ENCODE data around the gene UPK1A.
A peak's percentile ranks its signal among the peaks of the same experiment; 100 is the strongest.
"Not testable (repeated sequence)": the region's sequence is repeated elsewhere in the genome, so short reads cannot be mapped to it uniquely, and the experiment has no call there.

Gene UPK1A

DNA sequence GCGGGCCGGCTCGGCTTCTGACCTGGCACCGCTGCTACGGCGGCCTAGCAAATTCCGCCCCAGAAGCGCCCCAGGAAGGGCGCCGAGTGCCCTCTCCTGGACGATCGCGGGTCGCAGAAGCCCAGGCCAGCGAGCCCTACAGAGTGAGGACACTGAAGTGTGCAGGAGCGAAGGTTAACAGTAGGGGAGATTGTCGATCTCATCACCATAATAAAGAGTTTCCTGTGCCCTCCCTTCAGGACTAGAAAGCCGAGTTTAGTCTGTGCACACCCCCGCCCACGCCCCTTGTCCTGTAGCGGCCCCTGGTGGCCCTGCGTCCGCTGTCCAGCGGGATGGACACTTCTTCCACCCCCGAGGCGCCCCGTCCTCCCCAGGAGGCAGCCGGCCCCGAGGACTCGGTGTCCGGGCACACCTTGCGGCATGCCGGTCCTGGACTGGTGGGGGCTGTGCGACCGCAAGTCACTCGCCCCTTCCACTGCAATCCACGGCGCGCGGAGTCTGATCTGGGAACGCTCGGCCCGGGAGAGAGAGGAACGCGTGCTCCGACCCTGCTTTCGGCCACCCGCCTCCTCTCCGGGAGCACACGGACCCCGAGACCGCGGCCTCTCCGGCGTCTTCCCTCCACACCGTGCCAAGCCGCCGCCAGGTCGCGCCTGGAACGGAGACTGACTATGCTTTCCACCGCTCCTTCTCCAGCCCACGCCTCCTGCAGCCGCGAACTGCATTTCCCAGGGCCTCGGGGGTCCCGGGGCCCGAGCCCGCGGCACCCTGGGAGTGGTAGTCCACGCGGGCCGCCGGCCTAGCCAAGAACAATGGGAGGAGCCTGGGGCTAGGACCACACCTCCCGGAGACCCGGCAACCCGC, 50.7 kb downstream of the UPK1A start:
- DNase-seq (ENCODE audit: low read depth in 2 of 2) = peak; percentile 95 to 96

DNA sequence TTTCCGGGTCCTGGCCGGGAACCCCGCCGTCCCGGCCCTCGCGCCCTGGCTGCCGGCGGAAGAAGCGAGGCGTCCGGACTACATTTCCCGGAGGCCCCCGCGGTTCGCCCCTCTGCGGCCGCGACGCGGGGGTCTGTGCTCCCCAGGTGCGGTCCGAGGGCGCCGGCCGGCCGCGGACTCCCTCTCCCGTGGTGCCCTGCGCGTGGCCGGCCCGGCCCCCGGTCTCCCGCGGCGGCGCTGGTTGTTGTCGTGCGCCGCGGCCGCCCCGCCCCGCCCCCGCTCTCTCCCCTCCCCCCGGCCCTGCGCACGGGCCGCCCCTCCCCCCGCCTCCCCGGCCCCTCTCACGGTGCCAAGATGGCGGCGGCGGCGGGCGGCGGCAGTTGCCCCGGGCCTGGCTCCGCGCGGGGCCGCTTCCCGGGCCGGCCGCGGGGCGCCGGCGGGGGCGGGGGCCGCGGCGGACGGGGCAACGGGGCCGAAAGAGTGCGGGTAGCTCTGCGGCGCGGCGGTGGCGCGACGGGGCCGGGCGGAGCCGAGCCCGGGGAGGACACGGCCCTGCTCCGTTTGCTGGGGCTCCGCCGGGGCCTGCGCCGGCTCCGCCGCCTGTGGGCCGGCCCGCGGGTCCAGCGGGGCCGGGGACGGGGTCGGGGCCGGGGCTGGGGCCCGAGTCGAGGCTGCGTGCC, 51.5 kb downstream of the UPK1A start, which contains the start of gene KMT2B:
TSS of gene KMT2B (plus strand) at position 339 of the 680 bp plus-strand sequence. CDS start at position 355, 16 bp downstream.
- no peak for DNase-seq (ENCODE audit: low read depth in 2 of 2)

DNA sequence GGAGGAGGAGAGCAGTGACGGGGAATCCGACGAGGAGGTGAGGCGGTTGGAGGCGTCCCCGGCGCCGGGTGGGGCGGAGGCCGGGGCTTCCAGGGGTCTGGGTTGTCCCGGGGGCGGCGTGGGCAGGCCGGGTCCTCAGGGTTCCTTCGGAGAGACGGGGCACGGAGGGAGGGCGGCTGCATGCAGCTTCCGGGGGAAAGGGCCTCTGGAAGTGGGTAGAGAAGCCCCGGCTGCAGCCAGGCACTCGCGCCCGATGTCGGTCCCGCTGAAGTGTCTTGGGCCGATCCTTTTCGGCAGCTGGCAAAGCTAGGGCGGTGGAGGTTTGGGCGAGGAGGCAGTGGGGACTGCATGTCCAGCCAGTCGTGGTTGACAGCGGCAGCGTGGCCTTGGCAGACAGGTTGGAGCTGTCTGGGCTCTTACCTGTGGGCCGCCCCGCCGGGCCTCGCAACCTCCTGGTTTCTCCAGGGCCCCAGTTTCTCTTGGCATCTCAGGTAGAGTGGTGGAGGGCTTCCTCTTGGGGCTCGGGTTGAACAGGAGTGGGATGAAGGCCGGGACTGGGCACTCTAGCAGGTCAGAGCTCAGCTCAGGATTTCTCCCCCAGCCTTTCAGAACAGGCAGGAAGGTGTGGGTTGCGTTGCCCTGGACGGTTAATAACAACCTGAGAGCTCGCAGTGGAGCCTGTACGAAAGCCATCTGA, 52.2 kb downstream of the UPK1A start:
- DNase-seq (ENCODE audit: low read depth in 2 of 2) = peak in 1 of 2 donors; percentile 50

DNA sequence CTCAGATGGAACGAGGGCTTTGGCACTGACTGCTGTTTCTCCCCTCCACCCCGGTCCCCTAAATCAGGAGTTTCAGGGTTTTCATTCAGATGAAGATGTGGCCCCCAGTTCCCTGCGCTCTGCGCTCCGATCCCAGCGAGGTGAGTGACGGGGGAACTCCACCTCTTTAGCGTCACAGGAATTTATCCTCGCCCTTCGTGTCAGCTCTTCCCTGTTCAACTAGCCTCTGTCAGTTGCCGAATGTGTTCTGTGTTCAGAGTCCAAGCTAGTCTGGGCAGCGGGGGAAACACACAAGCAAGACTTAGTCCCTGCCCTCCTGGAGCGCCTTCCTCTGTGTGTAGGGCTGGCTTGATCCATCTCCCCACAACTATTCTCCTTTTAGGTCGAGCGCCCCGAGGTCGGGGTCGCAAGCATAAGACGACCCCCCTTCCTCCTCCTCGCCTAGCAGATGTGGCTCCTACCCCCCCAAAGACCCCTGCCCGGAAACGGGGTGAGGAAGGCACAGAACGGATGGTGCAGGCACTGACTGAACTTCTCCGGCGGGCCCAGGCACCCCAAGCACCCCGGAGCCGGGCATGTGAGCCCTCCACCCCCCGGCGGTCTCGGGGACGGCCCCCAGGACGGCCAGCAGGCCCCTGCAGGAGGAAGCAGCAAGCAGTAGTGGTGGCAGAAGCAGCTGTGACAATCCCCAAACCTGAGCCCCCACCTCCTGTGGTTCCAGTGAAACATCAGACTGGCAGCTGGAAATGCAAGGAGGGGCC, 53.3 kb downstream of the UPK1A start:
- no peak for DNase-seq (ENCODE audit: low read depth in 2 of 2)

DNA sequence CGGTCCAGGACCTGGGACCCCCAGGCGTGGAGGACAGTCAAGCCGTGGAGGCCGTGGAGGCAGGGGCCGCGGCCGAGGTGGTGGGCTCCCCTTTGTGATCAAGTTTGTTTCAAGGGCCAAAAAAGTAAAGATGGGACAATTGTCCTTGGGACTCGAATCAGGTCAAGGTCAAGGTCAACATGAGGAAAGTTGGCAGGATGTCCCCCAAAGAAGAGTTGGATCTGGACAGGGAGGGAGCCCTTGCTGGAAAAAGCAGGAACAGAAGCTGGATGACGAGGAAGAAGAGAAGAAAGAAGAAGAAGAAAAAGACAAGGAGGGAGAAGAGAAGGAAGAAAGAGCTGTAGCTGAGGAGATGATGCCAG, 53.8 kb downstream of the UPK1A start:
- DNase-seq (ENCODE audit: low read depth in 2 of 2) = no peak

DNA sequence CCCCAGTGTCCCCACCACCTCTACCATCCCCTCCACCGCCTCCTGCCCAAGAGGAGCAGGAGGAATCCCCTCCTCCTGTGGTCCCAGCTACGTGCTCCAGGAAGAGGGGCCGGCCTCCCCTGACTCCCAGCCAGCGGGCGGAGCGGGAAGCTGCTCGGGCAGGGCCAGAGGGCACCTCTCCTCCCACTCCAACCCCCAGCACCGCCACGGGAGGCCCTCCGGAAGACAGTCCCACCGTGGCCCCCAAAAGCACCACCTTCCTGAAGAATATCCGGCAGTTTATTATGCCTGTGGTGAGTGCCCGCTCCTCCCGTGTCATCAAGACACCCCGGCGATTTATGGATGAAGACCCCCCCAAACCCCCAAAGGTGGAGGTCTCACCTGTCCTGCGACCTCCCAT, 54.3 kb downstream of the UPK1A start:
- DNase-seq (ENCODE audit: low read depth in 2 of 2) = no peak

DNA sequence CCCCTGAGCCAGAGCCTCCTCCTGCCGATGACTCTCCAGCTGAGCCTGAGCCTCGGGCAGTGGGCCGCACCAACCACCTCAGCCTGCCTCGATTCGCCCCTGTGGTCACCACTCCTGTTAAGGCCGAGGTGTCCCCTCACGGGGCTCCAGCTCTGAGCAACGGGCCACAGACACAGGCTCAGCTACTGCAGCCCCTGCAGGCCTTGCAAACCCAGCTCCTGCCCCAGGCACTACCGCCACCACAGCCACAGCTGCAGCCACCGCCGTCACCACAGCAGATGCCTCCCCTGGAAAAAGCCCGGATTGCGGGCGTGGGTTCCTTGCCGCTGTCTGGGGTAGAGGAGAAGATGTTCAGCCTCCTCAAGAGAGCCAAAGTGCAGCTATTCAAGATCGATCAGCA, 55.1 kb downstream of the UPK1A start:
- no peak for DNase-seq (ENCODE audit: low read depth in 2 of 2)

DNA sequence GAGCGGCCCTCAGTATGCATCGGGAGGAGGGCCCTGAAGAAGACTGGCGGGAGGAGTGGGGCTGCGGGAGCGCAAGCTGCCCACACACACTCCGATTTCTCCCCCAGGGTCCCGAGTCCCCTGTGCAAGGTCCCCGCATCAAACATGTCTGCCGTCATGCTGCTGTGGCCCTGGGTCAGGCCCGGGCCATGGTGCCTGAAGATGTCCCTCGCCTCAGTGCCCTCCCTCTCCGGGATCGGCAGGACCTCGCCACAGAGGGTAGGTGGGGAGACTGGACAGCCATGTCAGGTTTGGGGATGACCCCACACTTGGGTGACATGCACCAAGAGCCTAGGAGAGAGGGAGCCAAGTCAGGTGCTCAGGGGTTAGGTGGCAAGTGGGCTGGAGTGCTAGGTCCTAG, 56.1 kb downstream of the UPK1A start:
- no peak for DNase-seq (ENCODE audit: low read depth in 2 of 2)

DNA sequence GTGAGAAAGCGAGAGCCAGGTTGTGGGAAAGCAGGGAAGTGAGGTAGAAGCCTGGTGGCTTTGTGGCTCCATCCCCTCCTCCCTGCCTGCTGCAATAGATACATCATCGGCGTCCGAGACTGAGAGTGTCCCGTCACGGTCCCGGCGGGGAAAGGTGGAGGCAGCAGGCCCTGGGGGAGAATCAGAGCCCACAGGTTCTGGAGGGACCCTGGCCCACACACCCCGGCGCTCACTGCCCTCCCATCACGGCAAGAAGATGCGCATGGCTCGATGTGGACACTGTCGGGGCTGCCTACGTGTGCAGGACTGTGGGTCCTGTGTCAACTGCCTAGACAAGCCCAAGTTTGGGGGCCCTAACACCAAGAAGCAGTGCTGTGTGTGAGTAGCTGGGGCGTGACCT, 56.6 kb downstream of the UPK1A start:
- no peak for DNase-seq (ENCODE audit: low read depth in 2 of 2)

DNA sequence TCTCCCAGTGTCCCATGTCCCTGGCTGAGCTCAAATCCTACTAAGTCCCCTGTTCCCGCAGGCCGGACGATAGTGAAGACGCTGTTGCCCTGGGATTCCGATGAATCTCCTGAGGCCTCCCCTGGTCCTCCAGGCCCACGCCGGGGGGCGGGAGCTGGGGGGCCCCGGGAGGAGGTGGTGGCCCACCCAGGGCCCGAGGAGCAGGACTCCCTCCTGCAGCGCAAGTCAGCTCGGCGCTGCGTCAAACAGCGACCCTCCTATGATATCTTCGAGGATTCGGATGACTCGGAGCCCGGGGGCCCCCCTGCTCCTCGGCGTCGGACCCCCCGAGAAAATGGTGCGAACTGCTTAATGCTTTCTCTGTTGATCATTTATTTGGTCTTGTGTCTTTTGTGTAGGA, 57.4 kb downstream of the UPK1A start:
- no peak for DNase-seq (ENCODE audit: low read depth in 2 of 2)

DNA sequence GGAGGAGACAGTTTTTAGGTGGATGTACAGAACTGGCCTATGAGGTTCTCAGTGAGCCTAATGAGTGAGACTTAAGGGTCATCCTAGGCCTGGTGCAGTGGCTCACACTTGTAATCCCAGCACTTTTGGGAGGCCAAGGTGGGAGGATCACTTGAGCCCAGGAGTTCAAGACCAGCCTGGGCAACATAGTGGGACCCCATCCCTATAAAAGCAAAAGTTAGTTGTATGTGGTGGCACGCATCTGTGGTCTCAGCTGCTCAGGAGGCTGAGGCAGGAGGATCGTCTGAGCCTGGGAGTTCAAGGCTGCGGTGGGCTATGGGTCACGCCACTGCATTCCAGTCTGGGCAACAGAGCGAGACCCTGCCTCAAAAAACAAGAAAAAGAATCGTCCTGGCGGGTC, 57.8 kb downstream of the UPK1A start:
- DNase-seq (ENCODE audit: low read depth in 2 of 2) = not testable (repeated sequence)

DNA sequence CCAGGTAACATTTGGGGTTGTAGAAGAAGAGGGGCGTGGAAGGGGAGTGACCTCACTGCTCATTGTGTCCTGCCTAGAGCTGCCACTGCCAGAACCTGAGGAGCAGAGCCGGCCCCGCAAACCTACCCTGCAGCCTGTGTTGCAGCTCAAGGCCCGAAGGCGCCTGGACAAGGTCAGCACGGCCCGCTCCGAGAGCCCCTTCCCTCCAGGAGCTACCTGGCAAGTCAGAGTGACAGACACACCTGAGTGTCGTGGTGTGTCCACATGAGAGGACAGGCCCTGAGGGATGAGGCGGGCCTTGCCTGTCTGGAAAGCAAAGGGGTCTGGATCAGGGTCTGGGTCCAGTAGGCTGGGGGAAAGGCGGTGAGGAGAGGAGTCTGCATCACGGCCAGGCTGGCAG, 58.2 kb downstream of the UPK1A start:
- no peak for DNase-seq (ENCODE audit: low read depth in 2 of 2)

DNA sequence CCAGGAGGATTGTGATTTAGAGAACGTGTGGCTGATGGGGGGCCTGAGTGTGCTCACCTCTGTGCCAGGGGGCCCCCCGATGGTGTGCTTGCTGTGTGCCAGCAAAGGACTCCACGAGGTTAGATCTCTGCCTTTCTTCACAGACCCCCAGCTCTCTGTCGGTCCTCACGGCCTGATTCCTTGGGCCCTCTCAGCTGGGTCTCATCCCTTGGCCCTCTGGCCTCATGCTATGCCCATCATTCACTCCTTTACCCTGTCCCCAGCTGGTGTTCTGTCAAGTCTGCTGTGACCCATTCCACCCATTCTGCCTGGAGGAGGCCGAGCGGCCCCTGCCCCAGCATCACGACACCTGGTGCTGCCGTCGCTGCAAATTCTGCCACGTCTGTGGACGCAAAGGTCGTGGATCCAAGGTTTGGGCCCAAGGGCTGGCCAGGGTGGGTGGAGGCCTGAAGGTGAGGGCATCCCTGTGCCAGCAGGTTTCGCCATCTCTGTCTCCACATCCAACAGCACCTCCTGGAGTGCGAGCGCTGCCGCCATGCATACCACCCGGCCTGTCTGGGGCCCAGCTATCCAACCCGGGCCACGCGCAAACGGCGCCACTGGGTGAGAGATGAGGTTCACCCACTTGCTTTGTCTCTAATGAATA, 59.0 kb downstream of the UPK1A start:
- no peak for DNase-seq (ENCODE audit: low read depth in 2 of 2)

DNA sequence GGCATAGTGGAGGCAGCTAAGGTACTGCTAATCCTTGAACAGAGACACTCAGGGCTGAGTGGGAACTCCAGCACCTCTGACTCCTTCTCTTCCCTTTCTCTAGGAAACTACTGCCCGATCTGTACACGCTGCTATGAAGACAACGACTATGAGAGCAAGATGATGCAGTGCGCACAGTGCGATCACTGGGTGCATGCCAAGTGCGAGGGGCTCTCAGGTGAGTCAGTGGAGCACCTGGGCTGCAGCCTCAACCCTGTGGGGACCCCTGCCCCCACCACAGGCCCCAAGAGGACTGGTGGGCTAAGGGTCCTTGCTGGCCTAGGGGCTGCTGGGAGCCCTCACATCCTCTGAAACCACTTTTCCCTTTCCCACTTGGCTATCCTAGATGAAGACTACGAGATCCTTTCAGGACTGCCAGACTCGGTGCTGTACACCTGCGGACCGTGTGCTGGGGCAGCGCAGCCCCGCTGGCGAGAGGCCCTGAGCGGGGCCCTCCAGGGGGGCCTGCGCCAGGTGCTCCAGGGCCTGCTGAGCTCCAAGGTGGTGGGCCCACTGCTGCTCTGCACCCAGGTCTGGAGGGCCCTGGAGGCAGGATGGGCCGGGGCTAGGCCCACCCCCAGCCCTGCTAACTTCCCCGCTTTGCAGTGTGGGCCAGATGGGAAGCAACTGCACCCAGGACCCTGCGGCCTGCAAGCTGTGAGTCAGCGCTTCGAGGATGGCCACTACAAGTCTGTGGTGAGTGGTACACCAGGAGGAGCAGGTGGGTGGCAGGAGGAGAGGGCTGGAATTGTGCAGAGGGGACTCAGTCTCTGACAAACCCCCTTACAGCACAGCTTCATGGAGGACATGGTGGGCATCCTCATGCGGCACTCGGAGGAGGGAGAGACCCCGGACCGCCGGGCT, 61.0 kb downstream of the UPK1A start:
- DNase-seq (ENCODE audit: low read depth in 2 of 2) = no peak

All from stimulated activated CD8-positive, alpha-beta memory T cell treated with anti-CD3 and anti-CD28 coated beads, Interleukin-15, amount 100 ng/mL, for 4 hours (primary cell).